Activated T-cell treated with anti-CD3 and anti-CD28 coated beads, Interleukin-2, amount 50 U/mL, for 72 hours (primary cell): Measurements from ENCODE around the gene ASTN2. TPM values are rescaled to one million over a fixed set of nuclear protein-coding genes. Genes with fewer than 3 reads are reported as not detected.

ENCODE experiments used
- ATAC-seq, 2 donors: fragments of 150-1000 bp; cut with Tn5 transposase; replicated peaks in 1 of 2; 2 replicates each; pipeline ENCODE4 v1.10.0; 2021; ENCODE audit warnings: moderate library complexity in 2 of 2, mild to moderate bottlenecking in 1 of 2
- DNase-seq, 2 donors: peaks; one replicate each; pipeline ENCODE4 v3.0.0; 2021 to 2022; ENCODE audit warnings: mixed read lengths in 1 of 2
- H3K27ac Mint-ChIP-seq: one replicate; pipeline ENCODE4 v1.8.0; 2022; ENCODE audit warnings: mild to moderate bottlenecking, moderate library complexity, mixed read lengths
- H3K27me3 Mint-ChIP-seq: one replicate; pipeline ENCODE4 v1.8.0; 2022; ENCODE audit warnings: low read depth, mixed read lengths
- H3K36me3 Mint-ChIP-seq, 2 donors: one replicate each; pipeline ENCODE4 v1.8.0; 2022; ENCODE audit warnings: mixed read lengths in 2 of 2, mild to moderate bottlenecking in 1 of 2; ENCODE audit not compliant: insufficient read depth in 2 of 2
- H3K4me1 Mint-ChIP-seq: one replicate; pipeline ENCODE4 v1.8.0; 2022; ENCODE audit warnings: low read depth, mixed read lengths
- H3K4me3 Mint-ChIP-seq, 2 donors: one replicate each; pipeline ENCODE4 v1.8.0; 2022; ENCODE audit warnings: mild to moderate bottlenecking in 2 of 2, mixed read lengths in 2 of 2, moderate library complexity in 2 of 2
- H3K9me3 Mint-ChIP-seq, 2 donors: one replicate each; pipeline ENCODE4 v1.8.0; 2022; ENCODE audit warnings: mixed read lengths in 2 of 2
- total RNA-seq, 2 donors: library from RNA; stranded (reverse); gene quantifications; one replicate each; pipeline ENCODE4 v1.2.3, GENCODE V29; 2022

Gene ASTN2
- total RNA-seq, 2 donors from 2014 or later = 4.2 to 5.6 TPM

DNA sequence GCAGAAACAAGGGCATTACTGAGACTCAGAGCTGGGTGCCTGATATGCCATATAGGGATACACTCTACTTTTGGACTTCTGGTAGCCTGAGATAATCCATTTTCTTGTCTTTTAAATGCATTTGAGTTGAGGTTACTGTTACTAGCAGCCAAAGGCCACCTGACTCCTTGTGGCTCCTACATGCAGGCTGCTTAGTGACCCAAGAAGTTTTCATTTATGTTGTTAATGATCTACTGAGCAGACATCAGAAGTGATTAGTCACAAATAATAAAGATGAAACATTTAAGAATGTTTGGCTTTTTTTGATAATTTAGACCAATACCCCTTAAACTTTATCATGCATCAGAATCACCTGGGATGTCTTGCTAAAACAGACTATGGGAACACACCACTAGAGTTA is 899.3 kb downstream of the ASTN2 start:
- H3K4me3 Mint-ChIP-seq = no peak overlapping the region
- H3K27ac Mint-ChIP-seq = no peak overlapping the region
- H3K4me1 Mint-ChIP-seq = no peaks in the 10 kb centered on the region
- peaks cover 11 to 17% of the 10 kb centered on the region in 2 donors for H3K36me3 Mint-ChIP-seq
- no peaks in the 10 kb centered on the region for H3K27me3 Mint-ChIP-seq
- ATAC-seq (no peak), DNase-seq (no peak)
- peaks cover 27 to 29% of the 10 kb centered on the region in 2 donors for H3K9me3 Mint-ChIP-seq

DNA sequence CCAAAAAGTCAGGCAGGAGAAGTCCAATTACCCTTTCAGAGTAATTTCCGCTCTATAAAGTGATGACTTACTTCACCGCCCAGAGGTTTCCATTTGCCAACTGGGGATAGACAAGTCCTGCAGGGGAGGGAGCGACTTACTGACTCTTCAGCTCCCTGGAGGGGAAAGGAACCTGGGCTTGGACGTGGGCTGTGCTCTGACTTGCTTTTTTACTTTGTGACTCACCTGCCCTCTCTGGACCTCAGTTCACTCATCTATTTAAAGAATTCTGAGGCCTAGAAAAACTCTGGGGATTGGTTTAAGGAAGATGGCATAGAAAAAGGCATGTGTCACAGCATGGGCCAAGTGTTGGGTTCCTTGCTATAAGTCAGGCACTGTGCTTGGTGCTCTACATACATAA is 908.2 kb downstream of the ASTN2 start:
- DNase-seq (no peak), ATAC-seq (no peak)
- Mint-ChIP-seq H3K27me3 (no peaks in the 10 kb centered on the region), H3K9me3 (peaks cover 6 to 9% of the 10 kb centered on the region in 2 donors), H3K36me3 (peaks cover 0 to 1% of the 10 kb centered on the region in 2 donors), H3K4me3 (no peak overlapping the region), H3K27ac (no peak overlapping the region), H3K4me1 (no peaks in the 10 kb centered on the region)

DNA sequence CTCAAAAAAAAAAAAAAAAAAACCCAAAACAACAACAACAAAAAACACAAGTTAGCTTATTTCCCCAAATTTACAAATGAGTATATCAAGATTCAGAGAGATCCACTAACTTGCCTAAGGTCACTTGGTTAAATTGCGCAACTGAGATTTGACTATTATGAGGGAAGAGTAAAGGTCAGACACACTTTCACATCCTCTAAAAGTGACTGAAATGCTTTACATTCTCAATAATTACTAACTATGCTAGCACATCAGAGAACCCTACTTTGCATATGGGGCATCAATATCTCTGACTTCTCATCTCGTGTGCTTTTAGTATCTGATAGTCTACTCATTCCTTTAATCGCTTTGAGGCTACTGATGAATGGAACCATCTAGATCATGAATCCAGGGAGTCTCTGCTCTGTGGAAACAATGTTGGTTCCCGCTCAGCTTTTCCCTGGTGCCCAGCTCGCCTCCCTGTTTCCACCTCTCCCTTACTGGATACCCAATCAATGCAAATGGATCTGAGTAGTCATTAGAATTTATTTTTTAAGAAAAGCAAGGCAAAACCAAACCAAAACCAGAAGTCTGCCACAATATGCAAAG is 909.9 kb downstream of the ASTN2 start:
- H3K4me3 Mint-ChIP-seq = no peak overlapping the region

DNA sequence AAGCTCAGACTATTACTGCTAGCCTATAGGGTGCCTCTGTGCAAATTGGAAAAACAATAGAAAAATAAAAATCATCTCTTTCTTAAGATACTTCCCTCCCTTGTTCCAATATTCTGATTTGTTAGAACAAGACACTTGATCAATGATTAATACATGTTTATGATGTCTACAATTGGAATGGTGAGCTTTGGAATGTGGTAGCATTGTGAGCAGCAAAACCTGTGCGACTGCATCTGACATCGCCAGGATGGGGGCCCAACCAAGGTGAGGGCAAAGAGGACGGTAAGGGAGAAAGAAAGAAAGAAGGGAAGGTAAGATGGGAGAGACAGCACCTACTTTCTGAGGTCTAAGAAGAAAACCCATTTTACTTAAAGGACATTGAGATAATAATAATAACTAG is 910.8 kb downstream of the ASTN2 start:
- ATAC-seq = no peak
- Mint-ChIP-seq H3K9me3 (peaks cover 2 to 6% of the 10 kb centered on the region in 2 donors), H3K4me3 (no peak overlapping the region), H3K4me1 (no peaks in the 10 kb centered on the region), H3K27ac (no peak overlapping the region), H3K27me3 (no peaks in the 10 kb centered on the region), H3K36me3 (no peaks in the 10 kb centered on the region)
- no peak for DNase-seq

More for the DNA sequence above, 909.9 kb downstream of the ASTN2 start:
- no peaks in the 10 kb centered on the region for H3K4me1 Mint-ChIP-seq
- H3K36me3 Mint-ChIP-seq = no peaks in the 10 kb centered on the region
- H3K9me3 Mint-ChIP-seq = peaks cover 5 to 9% of the 10 kb centered on the region in 2 donors
- DNase-seq = no peak
- ATAC-seq = no peak
- no peaks in the 10 kb centered on the region for H3K27me3 Mint-ChIP-seq
- H3K27ac Mint-ChIP-seq = no peak overlapping the region

DNA sequence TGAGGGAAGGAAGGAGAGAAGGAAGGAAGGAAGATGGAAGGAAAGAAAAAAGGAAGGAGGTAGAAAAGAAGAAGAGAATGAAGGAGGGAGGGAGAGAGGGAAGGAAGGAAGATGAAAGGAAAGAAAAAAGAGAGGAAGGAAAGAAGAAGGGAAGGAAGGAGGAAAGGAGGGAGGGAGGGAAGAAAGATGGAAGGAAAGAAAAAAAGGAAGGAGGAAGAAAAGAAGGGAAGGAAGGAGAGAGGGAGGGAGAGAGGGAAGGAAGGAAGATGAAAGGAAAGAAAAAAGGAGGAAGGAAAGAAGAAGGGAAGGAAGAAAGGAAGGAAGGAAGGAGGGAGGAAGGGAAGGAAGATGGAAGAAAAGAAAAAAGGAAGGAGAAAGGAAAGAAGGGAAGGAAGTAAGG is 912.1 kb downstream of the ASTN2 start:
- ATAC-seq (no peak), DNase-seq (no peak)
- Mint-ChIP-seq H3K27me3 (no peaks in the 10 kb centered on the region), H3K9me3 (peaks cover 2 to 6% of the 10 kb centered on the region in 2 donors), H3K4me3 (no peak overlapping the region), H3K27ac (no peak overlapping the region), H3K4me1 (no peaks in the 10 kb centered on the region), H3K36me3 (no peaks in the 10 kb centered on the region)

DNA sequence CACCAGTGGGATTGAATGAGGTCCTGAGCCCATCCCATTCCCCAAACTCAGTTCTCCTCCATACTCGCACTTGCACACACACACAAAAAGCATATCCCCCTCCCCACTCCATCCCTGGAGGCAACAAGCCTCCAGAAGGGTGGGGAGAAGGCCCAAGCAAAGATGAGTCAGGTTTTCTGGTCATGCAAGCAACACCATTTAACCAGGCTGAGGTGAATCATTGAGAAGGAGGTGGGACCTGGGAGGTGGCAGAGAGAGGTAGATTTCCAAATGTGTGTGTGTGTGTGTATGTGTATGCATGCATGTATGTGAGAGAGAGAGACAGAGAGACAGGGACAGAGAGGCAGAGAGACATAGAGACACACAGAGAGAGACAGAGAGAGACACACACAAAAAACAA is 913.0 kb downstream of the ASTN2 start:
- no peaks in the 10 kb centered on the region for H3K4me1 Mint-ChIP-seq
- no peaks in the 10 kb centered on the region for H3K36me3 Mint-ChIP-seq
- H3K27ac Mint-ChIP-seq = no peak overlapping the region
- H3K4me3 Mint-ChIP-seq = no peak overlapping the region
- ATAC-seq = no peak
- peaks cover 2 to 6% of the 10 kb centered on the region in 2 donors for H3K9me3 Mint-ChIP-seq
- H3K27me3 Mint-ChIP-seq = no peaks in the 10 kb centered on the region
- DNase-seq = no peak

DNA sequence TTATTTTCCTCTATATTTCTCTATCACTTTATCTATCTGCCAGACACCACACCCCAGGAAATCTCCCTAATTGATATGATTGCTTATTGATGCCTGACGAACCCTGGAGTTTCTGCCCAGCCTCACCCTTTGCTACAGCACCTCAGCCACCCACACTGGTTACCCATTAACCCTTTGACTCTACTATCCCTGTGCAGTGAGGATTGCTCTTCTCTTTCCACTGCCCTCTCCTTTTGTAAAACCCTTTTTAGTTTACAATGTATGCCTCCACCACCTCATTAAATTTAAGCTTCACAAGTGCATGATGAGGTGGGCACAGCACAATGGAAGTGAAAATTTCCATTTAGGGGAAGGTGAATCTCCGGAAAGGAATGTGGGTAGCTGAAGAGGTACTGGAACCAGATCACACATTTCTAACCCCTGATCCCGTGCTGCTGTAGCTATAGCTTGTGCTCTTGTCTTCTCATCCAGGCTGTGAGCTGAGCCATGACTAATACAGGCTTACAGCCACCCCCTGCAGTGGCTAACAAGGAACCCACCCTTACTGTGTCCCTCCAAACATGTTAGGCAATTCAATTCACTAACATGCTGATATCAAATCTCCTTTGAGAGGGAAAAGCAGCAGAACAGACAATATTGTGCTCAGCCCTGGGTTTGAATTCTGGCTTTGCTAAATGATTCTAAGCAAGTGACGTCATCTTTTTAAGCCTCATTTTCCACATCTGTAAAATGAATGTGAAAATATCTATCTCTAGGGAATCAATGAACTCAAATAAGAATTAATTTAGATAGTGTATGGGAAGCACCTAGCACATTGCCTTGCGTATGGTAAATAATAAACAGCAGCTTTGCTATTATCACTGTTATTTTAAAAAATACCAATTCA is 914.6 kb downstream of the ASTN2 start:
- ATAC-seq = no peak
- Mint-ChIP-seq H3K4me1 (no peaks in the 10 kb centered on the region), H3K27me3 (no peaks in the 10 kb centered on the region), H3K36me3 (no peaks in the 10 kb centered on the region), H3K27ac (no peak overlapping the region), H3K9me3 (peaks cover 2 to 6% of the 10 kb centered on the region in 2 donors), H3K4me3 (no peak overlapping the region)
- DNase-seq = no peak

DNA sequence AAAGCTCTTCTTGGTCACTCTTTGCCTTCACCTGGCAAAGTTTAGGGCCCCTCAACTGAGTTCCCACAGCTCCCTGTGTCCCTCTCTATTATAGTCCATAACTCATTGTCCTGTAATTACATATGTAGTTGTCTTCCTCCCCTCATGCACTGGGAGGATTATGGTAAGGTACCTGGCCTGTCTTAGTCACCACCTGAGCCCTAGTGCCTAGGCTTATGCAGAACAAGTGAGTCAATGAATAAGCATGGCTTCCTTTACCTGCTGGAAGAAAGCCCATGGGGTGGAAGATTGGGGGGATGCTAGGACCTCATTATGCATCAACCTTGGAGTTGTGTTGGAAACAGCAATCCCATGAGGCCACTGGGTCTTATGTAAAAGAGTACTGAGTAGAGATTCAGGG is 915.4 kb downstream of the ASTN2 start:
- no peak for ATAC-seq
- no peak overlapping the region for H3K27ac Mint-ChIP-seq

DNA sequence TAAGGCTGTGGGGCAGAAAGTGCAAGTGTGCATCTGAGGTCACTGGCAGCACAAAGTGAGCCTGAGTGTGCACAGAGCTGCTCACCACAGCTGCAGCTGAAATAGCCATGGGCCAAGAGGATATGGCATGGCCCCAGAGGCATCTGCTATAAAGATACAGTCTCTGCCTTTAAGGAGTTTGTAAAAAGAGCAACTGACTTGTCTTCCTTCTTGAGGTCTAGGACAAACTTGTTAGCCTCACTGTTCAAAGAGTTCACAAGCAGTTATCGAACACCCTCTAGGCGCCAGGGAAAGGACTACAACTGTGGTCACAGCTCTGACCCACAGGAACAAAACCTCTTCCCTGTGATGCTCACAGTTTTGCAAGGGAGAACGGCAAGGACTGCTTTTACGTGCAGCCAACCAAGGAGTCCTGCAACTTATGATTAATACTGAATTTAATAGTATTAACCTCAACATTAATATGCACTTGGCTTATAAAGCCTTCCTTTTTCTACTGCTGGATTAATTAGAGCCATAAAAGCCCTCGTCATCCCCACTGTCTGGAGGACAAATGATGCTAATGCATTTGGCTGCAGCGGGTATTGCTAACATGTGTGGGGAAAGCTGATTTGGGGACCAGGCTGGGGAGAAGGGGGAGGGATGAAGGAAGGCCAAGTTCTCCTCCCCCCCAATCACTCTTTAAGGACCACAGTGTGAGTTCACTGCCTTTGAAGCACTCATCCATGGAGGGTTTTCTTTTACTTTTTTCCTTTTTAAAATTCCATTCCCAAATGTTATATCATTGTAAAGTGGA is 917.6 kb downstream of the ASTN2 start:
- Mint-ChIP-seq H3K27me3 (no peaks in the 10 kb centered on the region), H3K27ac (no peak overlapping the region), H3K36me3 (no peaks in the 10 kb centered on the region), H3K9me3 (peaks cover 2 to 4% of the 10 kb centered on the region in 2 donors), H3K4me1 (no peaks in the 10 kb centered on the region), H3K4me3 (no peak overlapping the region)
- DNase-seq = no peak
- no peak for ATAC-seq

More for the DNA sequence above, 915.4 kb downstream of the ASTN2 start:
- Mint-ChIP-seq H3K36me3 (no peaks in the 10 kb centered on the region), H3K9me3 (peaks cover 2 to 6% of the 10 kb centered on the region in 2 donors), H3K27me3 (no peaks in the 10 kb centered on the region), H3K4me1 (no peaks in the 10 kb centered on the region), H3K4me3 (no peak overlapping the region)
- DNase-seq = no peak

DNA sequence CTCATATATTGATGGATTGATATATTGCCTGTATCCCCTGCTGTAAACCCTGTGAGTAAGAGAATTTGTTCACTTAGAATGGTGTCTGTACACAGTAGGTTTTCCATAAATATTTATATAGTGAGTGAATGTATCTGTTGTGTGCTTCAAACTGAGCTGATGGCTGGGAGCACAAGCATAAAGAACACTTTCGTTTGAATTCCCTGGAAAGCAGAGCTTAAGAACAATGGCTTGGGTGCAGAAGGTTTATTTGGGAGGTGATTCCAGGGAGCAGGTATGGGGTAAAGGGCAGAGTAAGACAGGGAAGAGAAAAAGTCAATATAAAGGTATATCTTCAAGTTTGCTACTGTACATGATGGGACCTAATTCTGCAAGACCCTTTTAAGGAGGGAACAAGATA is 918.7 kb downstream of the ASTN2 start:
- no peaks in the 10 kb centered on the region for H3K27me3 Mint-ChIP-seq
- no peak for DNase-seq
- no peak overlapping the region for H3K27ac Mint-ChIP-seq
- no peak for ATAC-seq
- H3K4me1 Mint-ChIP-seq = no peaks in the 10 kb centered on the region
- no peaks in the 10 kb centered on the region for H3K9me3 Mint-ChIP-seq
- H3K4me3 Mint-ChIP-seq = no peak overlapping the region
- H3K36me3 Mint-ChIP-seq = no peaks in the 10 kb centered on the region

DNA sequence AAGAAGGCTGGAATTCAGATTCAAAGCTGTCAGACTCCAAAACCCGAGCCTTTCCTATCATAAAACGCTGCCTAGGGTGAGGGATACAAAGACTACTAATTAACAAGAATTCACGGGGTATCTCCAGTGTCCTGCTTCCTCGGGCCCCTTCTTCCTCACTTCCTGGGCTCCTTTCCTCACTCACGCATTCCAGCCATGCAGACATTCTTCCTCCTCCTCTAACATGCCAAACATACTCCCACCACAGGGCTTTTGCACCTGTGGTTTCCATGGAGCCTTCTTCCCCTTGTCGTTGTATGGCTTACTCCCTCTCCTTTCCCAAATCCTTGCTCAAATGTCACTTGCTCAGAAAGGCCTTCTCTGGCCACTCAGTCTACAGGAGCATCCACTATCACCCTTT is 919.1 kb downstream of the ASTN2 start:
- H3K36me3 Mint-ChIP-seq = no peaks in the 10 kb centered on the region
- ATAC-seq (no peak), DNase-seq (no peak)
- no peak overlapping the region for H3K4me3 Mint-ChIP-seq
- H3K4me1 Mint-ChIP-seq = no peaks in the 10 kb centered on the region
- H3K9me3 Mint-ChIP-seq = no peaks in the 10 kb centered on the region
- H3K27ac Mint-ChIP-seq = no peak overlapping the region
- H3K27me3 Mint-ChIP-seq = no peaks in the 10 kb centered on the region

DNA sequence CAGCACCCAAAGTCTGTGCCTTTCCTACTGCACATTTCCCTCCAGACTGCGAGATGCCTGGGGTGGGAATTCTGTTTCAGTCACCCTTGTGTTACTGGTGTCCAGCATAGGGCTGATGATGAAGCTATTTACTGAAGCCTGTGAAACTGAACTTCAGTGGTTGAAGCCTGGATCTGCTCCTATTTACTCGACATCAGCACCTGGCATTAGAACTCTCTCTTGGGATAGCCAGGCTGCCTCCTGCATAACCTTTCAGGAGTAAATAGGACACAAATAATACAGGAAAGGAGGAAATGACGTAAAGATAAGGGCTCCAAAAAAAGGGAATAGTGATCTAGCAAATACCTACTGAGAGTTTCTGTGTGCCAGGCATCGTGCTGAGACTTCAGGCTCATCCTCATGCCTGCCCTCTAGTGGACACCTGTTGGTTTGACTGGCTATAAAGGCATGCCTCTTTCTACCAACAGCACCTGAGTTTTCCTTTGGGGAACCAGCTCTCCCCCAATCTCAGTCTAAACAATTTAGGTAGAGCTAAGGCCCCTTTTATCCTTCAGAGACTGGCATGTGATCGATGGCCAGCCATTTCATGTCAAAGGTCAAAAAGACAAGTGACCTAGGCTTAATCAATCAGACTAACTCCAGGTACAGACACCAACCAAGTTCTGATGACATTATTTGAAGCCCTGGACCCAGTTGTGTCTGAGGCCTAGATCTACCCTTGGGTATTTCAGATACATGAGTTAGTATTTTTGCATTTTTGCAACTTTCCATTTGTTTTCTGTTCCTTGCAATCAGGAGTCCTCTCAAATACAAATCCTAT is 919.8 kb downstream of the ASTN2 start:
- Mint-ChIP-seq H3K27me3 (no peaks in the 10 kb centered on the region), H3K27ac (no peak overlapping the region), H3K4me1 (no peaks in the 10 kb centered on the region), H3K9me3 (peaks cover 2 to 3% of the 10 kb centered on the region in 2 donors), H3K4me3 (no peak overlapping the region), H3K36me3 (peaks cover 0 to 2% of the 10 kb centered on the region in 2 donors)
- DNase-seq (peak; percentile 29 to 34), ATAC-seq (peak in 1 of 2 donors; percentile 32)
